ENCODE measurements around the gene AGPAT2. TPM values are rescaled to one million over a fixed set of nuclear protein-coding genes. Genes with fewer than 3 reads are reported as not detected.

AGPAT2 gene
- total RNA-seq (2014; rRNA removed; shearing (Covaris generic)) = 56.0 and 73.5 TPM in 2 replicates
- 41.2 and 55.8 TPM in 2 replicates for polyA plus RNA-seq (2015; cell fraction: cytosol; rRNA removed)
- 26.6 and 26.7 TPM in 2 replicates for polyA plus RNA-seq (2015; cell fraction: nucleus; rRNA removed)

DNA sequence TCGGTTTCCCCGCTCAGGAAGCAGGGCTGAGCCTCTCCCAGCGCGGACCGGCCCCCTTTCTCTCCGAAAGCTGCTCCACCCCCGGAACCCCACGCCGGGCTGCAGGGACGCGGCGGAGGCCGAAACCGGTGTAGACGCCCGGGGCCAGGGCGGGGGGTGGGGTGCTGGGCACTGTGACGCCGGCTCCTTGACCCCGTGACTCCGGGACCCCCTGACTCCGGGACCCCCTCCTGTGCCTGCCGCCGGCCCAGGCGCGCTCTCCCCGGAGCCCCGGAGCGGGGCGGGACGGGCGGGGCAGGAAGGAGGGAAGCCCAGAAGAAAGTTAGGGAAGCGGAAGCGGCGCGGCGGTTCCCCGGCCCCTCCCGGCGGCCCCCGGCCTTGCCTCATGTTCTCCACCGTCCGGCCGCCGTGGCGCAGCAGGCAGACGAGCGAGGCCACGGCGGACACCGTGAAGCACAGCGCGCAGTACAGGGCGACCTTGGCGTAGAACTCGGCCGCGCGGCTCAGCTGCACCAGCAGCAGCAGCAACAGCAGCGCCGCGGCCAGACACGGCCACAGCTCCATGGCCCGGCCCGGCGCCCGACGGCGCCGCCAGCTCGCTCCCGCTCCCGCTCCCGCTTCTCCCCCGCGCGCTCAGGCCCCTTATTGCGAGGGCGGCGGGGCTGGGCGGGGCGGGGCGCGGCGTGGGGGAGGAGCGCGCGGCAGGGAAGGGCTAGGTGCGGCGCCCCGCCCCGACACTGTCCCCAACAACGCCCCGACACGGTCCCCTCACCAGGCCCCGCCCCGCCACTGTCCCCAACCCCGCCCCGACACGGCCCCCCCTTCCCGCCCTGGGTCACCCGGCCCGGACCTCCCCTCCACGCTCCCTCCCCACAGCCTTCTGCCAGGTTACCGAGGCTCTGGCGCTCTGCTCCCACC, at the start of gene AGPAT2:
AGPAT2 (minus strand) TSS at position 664 of the 918 bp plus-strand sequence; CDS start at position 564, 100 bp downstream.
- DNase-seq (ENCODE audit: low read depth) = peak; percentile 38

DNA sequence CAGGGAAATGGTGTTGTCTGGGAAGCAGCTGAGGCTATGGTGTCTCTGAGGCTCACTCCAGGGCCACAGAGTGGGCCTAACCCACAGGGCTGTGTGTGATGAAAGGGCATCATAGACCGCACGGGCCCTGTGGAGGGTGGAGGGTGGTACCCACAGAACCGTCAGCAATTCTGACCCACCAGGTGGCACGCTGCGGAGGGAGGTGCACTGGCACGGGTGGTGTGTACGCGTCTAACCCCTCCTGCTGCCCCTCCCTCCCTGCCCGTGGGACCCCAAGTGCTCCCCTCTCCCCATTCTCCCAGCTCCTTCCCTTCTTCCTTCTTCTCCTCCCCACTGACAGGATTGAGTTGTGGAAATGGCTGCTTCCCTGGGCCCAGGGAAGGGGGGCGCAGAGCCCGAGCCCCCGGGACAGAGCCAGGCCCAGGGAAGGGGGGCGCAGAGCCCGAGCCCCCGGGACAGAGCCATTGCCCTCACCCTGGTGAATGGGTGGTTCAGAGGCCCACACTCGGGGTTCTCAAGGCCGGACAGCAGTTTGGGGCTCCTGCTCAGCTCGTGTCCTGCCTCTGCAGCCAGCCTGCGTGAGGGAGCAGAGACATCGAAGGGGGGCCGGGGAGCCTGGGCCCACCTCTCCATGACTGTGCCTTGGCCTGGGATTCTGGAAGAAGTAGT, 48.7 kb upstream of the AGPAT2 start:
- no peak for DNase-seq (ENCODE audit: low read depth)

DNA sequence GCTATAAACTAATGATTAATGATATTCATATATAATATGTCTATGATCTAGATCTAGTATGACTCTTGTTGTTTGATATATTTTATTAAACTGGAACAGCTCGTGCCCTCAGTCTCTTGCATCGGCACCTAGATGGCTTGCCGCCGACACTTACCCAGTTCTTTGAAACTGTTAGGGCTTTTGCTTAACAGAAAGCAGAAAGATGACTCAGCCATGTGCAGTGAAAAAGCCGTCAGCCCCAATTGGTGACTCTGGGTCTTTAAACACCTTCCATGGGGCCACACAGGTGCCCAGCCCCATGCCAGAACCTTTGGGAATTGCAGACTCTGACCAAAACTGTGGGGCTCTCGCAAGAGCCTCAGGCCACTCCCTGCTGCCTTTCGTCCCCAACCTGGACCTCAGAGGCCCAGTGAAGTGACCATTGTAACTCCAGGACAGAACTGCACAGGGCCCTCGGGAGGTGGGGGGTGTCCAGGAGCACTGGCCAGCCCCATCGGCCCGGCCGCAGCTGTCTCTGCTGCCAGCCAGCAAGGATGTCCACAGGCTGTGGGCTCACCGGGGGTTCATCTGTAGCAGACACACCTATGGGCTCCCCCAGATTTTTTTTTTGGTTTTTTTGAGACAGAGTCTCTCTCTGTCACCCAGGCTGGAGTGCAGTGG, 47.7 kb upstream of the AGPAT2 start:
- no peak for DNase-seq (ENCODE audit: low read depth)

DNA sequence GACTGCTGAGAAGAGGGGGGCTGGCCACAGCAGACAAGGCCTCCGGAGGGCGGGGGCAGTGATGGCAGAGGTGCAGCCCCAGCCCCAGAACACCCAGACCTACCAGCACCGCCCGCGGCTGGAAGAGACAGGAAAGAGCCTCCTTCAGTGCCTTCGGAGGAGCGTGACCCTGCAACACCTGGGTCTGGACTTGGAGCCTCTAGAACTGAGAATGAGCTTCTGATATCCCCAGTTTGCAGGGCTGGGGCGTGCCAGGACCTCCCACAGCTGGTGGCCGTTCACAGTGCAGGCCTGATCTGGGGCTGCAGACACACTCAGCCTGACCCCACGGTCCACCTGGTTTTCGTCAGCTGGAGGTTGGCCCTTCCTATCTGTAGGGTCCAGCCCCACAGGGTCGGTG, 46.4 kb upstream of the AGPAT2 start:
- no peak for DNase-seq (ENCODE audit: low read depth)

DNA sequence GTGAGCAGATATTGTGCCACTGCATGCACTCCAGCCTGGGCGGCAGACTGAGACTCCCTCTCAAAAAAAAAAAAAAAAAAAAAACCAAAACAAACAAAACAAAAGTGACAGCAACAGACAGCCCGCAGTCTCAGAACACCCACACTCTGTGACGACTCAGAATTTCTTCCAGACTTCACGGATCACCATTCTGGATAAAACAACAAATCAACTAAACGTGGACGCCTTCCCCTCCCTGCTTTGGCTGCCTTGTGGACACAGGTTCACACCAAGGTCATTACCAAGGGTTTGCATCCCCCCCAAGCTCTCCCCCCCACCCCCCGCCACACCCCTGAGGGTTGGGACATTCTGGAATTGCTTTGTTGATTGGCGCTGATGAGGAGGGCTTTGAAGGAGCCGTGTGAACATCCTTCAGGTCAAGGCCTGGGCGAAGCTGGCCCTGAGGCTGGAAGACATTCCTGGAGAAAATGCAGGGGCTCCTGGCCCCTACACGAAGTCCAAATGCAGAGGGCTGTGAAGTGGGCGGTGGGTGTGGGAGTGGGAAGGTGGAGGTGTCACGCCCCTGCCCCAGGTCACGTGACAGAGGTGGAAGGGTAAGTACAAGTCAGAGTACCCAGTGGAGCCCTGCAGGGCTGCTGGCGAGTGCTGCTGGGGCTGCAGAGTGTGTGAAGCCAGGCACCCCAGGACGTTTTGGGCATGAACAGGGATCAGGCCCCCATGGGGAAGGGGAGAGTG, 45.4 kb upstream of the AGPAT2 start:
- no peak for DNase-seq (ENCODE audit: low read depth)

DNA sequence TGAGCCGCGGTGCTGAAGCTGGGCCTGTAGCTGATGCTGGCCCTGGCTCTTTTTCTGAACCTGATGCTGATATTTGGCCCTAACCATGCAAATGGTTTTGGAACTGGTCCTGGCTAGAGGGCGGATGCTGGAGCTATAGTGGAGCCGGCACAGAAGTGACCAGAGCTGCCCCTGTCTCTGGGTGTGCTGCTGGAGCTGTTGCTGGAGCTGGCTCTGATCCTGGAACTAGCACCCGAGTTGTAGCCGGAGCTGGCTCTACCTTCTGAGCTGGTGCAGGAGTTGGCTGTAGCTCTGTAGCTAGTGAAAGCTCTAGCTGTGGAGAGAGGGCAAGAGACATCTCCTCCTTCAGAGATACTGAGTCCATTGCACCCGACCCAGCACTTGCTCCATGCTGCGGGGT, 42.7 kb upstream of the AGPAT2 start:
- DNase-seq (ENCODE audit: low read depth) = no peak

DNA sequence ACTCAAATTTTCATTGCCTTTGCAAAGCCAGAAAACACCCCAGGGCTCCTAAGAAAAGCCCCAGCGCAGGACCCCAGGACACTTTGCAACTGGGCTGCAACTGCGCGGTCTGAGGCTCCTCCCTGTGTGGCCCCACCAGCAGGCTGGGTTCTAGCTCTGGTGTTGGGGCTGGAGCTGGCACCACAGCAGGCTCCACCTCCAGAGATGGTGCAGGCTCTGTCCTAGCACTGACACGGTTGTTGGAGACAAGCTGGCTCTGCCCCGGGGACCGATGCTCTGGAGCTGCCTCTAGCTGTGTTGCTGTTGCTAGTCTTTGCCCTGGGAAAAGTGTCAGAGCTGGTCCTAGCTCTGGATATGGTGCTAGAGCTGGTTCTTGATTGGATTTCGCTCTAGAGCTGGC, 41.9 kb upstream of the AGPAT2 start:
- DNase-seq (ENCODE audit: low read depth) = no peak

DNA sequence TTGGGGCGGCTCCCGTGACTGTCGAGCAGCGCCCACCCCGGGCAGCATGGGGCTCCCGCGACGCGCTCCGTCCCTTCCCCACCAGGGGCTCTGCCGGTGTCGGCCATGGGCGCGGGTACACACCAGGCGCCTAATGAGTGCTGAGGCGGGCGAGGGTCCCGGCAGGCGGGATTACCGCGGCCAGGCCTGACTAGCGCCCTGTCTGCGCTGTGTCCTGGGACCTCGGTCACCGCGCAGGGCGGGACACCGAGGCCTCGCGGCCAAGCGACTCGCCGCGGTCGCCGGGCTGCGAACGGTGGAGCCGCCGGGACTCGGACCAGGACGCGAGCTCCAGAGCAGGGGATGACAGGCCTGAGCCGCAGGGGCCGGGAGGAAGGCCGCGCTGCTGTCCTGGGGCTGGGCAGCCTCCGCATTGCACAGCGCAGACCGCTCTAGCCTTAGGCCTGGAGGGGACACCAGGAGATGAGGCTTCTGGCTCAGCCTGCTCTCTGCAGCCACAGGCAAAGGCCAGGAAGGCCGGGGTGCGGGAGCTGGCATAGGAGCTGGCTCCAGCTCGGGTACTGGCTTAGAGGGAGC, 41.4 kb upstream of the AGPAT2 start:
- DNase-seq (ENCODE audit: low read depth) = no peak

DNA sequence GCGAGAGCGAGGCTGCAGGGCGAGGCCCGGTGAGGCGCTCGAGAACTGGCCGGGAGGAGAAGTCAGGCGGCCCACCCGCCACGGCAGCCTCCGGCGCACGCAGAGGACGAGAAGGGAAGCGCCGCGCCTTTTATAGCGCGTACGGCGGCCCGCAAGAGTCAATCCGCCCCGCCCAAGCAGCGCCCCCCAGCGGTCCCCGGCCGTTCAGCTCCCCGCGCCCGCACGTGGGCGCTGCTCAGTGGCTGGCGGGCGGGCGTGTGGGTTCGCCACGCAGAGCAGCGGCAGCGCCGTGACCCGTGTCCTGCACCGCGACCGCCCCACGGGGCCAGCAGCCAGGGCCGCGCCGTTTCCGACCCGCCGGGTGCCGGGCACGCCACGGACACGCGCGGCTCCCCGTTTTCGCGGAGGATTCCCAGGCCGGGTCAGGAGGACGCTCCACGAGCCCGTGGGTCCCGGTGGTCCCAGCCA, 40.9 kb upstream of the AGPAT2 start:
- peak; percentile 73 for DNase-seq (ENCODE audit: low read depth)

DNA sequence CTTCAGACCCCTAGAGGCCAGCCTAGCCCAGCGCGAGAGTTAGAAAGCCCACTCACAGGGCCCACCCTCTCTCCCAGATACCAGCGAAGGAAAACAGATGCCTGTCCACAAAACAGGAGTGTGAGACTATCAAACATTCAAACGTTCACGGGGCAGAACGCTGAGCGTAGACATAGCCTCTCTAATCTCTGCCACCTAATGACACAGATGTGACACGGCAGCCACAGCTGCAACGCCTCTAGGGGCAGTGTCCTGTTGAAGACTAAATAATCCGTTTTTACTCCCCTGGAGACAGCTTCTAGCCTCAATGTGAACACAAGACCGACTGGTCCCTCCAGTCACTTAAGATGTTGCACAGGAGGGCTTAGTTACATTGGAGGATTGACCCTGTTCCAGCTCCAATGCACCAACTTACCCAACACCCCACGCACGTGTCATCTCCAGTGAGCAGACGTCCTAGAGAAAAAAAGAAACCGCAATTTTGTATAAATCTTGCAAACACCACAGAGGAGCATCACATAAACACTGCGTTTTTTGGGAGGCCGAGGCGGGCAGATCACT, 39.5 kb upstream of the AGPAT2 start:
- no peak for DNase-seq (ENCODE audit: low read depth)

DNA sequence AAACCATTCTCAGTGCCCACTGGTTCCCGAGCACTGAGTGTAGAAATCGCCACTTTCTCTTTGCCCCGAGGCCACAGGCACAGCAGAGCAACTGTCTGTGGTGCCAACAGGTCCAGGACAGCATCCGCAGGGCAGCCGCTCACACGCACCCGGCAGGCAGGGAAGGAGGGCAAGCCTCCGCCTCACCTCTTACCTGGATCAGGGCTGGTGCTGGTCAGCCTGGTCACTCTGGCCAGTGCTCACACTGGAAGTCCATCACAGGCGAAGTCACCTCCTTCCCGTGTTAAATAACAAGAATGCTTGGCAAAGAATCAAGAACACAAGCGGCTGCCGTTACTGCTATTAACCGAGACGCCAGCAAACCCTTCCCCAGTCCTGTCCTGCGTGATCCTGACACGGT, 38.9 kb upstream of the AGPAT2 start:
- no peak for DNase-seq (ENCODE audit: low read depth)

DNA sequence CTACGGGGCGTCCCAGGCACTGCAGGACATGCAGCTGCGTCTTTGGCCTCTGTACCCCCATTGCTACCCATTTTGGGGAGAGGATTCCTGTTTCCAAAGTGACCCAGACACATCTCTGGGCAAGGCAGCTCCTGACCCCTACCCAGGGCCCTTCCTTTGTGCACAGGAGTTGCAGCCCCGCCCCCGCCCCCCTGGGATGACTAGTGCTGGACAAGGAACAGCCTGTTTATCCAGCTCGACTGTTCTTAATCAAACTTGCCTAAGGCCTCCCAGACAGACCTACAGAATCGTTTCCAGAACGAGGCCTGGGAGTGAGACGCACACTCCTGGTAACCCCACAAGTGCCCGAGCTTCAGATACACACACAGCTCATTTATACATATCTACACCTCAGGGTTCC, 38.4 kb upstream of the AGPAT2 start:
- DNase-seq (ENCODE audit: low read depth) = peak; percentile 46

DNA sequence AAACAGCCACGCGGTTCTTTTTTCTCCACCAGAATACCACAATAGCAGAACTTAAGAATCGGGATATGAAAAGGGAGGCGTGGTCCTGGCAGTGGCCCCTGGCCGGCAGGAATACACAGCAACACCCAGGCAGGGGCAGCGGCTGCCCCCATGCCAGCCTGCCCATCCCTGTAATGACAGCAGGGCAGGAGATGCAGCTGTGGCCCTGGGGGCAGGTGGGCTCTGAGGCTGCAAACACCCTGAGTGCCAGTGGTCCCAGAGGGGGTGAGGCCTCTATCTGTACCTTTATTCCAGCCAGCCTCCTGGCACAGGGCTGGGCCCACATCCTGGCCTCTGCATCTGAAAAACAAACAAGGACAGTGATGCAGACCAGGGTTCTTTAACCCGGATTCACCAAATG, 37.5 kb upstream of the AGPAT2 start:
- no peak for DNase-seq (ENCODE audit: low read depth)

DNA sequence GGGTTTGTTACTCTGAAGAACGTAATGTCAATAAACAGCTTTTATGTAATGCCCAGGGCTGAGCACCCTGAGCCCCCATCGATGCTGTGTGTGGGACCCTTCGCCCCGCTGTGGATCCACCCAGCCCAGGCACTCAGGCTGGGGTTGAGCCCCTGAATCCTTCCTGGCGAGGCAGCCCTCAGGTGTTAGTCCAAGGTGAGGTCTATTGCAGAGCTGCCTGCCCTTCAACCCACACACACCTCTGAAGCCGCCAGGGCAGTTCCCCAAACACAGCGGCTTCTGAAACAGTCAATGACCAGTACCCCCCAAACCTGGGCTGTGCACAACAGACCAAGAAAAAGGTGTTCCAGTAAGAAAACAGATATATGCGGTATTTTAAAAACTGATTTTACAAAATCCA, 36.7 kb upstream of the AGPAT2 start:
- DNase-seq (ENCODE audit: low read depth) = no peak

DNA sequence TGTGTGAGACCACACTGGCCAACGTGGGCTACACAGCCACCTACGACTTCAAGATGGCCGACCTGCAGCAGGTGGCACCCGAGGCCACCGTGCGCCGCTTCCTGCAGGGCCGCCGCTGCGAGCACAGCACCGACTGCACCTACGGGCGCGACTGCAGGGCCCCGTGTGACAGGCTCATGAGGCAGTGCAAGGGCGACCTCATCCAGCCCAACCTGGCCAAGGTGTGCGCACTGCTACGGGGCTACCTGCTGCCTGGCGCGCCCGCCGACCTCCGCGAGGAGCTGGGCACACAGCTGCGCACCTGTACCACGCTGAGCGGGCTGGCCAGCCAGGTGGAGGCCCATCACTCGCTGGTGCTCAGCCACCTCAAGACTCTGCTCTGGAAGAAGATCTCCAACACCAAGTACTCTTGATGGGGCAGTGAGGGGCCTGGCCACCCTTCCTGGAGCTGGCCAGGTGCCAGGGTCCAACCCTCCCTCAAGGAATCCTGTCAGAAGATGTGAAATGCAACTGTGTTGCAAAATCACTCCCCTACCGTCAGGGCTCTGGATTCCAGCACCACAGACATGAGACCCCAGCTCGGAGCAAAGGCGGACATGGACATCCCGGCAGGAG, 36.2 kb upstream of the AGPAT2 start:
- DNase-seq (ENCODE audit: low read depth) = peak; percentile 39

DNA sequence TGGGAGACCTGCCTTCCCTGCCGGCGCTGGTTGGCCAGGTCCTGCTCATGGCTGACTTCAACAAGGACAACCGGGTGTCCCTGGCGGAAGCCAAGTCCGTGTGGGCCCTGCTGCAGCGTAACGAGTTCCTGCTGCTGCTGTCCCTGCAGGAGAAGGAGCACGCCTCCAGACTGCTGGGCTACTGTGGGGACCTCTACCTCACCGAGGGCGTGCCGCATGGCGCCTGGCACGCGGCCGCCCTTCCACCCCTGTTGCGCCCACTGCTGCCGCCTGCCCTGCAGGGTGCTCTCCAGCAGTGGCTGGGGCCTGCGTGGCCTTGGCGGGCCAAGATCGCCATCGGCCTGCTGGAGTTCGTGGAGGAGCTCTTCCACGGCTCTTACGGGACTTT, 35.7 kb upstream of the AGPAT2 start:
- DNase-seq (ENCODE audit: low read depth) = peak; percentile 53

DNA sequence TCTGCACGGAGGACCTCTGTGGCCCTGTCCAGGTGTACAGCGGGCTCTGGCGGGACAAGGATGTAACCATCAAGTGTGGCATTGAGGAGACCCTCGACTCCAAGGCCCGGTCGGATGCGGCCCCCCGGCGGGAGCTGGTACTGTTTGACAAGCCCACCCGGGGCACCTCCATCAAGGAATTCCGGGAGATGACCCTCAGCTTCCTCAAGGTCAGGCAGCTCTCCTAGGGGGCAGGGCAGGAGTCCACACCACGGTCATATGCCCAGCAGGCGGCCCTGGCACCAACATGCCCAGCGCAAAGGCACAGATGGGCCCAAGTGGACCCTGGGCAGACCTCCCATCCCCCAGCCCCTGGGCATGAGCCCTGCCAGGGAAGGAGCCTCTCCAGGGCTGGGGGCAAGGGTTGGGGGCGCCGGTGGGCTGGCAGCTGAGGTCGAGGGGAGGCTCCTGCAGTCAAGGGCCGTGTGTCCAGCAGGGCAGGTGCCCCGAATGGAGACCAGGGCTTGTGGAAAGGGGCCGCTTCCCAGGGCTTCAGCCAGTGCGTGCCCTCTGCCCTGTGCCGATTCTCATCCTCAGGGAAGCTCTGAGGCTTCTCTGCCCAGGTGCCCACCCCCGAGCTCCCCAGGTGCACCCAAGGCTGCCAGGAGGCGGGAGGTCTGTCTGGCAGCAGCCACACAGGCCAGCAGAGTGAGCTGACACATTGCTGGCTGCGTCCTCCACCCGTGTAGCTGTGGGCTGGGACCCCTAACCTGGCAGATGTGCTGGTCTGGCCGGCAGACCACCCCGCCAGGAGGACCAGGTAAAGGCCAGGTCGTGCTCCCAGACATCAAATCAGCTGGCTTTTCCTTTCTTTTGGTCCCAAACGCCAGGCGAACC, 35.1 kb upstream of the AGPAT2 start:
- DNase-seq (ENCODE audit: low read depth) = no peak

DNA sequence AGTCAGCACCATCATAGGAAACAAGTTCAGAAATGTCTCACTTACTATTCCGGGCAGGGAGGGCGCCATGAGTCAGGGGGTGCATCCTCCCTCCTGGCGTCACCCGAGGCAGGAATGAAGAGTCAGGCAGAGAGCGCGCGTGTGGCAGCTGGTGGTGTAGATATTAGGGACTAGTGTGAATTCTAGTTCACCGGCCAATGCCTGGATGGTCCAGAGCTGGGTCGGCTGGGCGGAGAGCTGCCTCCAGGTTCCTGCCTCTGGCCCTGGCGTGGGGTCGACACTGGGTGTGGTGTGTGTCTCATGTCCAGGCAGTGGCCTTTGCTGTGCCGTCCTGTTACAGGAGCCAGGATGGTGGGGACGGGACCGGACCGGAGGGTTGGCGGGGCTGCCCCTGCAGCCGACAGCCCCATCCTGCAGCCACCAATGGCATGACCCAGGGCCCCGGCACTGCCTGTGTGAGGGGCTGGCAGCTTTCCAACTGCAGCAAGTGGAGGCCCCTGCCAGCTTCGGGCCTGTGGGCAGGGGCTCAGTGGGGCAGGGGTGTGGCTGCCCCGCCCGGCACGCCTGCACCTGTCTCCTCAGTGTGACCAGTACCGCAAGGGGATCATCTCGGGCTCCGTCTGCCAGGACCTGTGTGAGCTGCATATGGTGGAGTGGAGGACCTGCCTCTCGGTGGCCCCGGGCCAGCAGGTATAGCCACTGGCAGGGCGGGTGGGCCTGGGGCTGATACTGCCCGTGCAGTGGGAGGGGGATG, 34.3 kb upstream of the AGPAT2 start:
- peak; percentile 82 for DNase-seq (ENCODE audit: low read depth)

Data from HT1080 (cell line).